Activated B cell treated with CpG ODN at 0.5 μM for 24 hours (primary cell): Measurements from ENCODE around the gene ST6GALNAC1. TPM values are rescaled to one million over a fixed set of nuclear protein-coding genes. Genes with fewer than 3 reads are reported as not detected.

Source experiments
- ATAC-seq: fragments of 200-7000 bp; cut with Tn5 transposase; one replicate; pipeline ENCODE4 v1.10.0; 2021; ENCODE audit warnings: low read depth, mild to moderate bottlenecking, moderate library complexity
- CTCF ChIA-PET: fragments of 350-600 bp; sonication (Branson Sonifier 250); formaldehyde crosslinking; loops from one replicate; lab custom pipeline; 2021; ENCODE audit warnings: antibody characterized with exemption; lab: Charles Lee
- POLR2A ChIA-PET: fragments of 350-600 bp; sonication (Branson Sonifier 250); formaldehyde crosslinking; loops from one replicate; lab custom pipeline; 2021; ENCODE audit warnings: antibody characterized with exemption; lab: Charles Lee
- DNase-seq: peaks from one replicate; pipeline ENCODE4 v3.0.0; 2022
- H3K27ac Mint-ChIP-seq: one replicate; pipeline ENCODE4 v1.8.0; 2020; ENCODE audit warnings: mixed read lengths
- H3K27me3 Mint-ChIP-seq: one replicate; pipeline ENCODE4 v1.8.0; 2021; ENCODE audit warnings: mixed read lengths
- H3K36me3 Mint-ChIP-seq: one replicate; pipeline ENCODE4 v1.8.0; 2021; ENCODE audit warnings: low read depth, mixed read lengths
- H3K4me1 Mint-ChIP-seq: one replicate; pipeline ENCODE4 v1.8.0; 2021; ENCODE audit warnings: mixed read lengths
- H3K4me3 Mint-ChIP-seq: one replicate; pipeline ENCODE4 v1.8.0; 2020; ENCODE audit warnings: mild to moderate bottlenecking, mixed read lengths
- H3K9me3 Mint-ChIP-seq: one replicate; pipeline ENCODE4 v1.8.0; 2020; ENCODE audit warnings: mixed read lengths
- CTCF ChIP-seq: fragments of 200-600 bp; IDR thresholded peaks from one replicate; pipeline ENCODE4 v1.8.0; 2022; ENCODE audit warnings: antibody characterized with exemption, mild to moderate bottlenecking
- intact Hi-C: fragments of 100-400 bp; cut with micrococcal nuclease; formaldehyde crosslinking; loops from one replicate; pipeline ENCODE4 v1.15.1; 2024
- total RNA-seq: library from RNA; stranded (reverse); gene quantifications from 2 replicates; pipeline ENCODE4 v1.2.3, GENCODE V29; 2022

Gene ST6GALNAC1
- total RNA-seq, 1 donor from 2014 or later = not detected

- intact Hi-C loops = no loop called here
- H3K9me3 Mint-ChIP-seq = peaks cover 10% of the 10 kb centered on the region
- no peak overlapping the region for H3K4me3 Mint-ChIP-seq
- no peak overlapping the region for H3K27ac Mint-ChIP-seq
- H3K4me1 Mint-ChIP-seq = no peaks in the 10 kb centered on the region
- DNase-seq (no peak), ATAC-seq (no peak)
- no peaks in the 10 kb centered on the region for H3K36me3 Mint-ChIP-seq
- CTCF ChIA-PET = no interaction called here
- POLR2A ChIA-PET = no interaction called here
- peaks cover 24% of the 10 kb centered on the region for H3K27me3 Mint-ChIP-seq
- no peak for TF ChIP-seq CTCF
Observed at GRCh38 chr17:76644995-76645394, 1.4 kb upstream of the ST6GALNAC1 start.

- no peak for ATAC-seq
- intact Hi-C loops = no loop called here
- no peaks in the 10 kb centered on the region for H3K36me3 Mint-ChIP-seq
- DNase-seq = no peak
- H3K27ac Mint-ChIP-seq = no peak overlapping the region
- peaks cover 26% of the 10 kb centered on the region for H3K27me3 Mint-ChIP-seq
- CTCF ChIA-PET = no interaction called here
- POLR2A ChIA-PET = no interaction called here
- H3K4me1 Mint-ChIP-seq = no peaks in the 10 kb centered on the region
- H3K9me3 Mint-ChIP-seq = peaks cover 10% of the 10 kb centered on the region
- H3K4me3 Mint-ChIP-seq = no peak overlapping the region
- no peak for TF ChIP-seq CTCF
Observed at GRCh38 chr17:76642994-76643393, 563 bp downstream of the ST6GALNAC1 start.

DNA sequence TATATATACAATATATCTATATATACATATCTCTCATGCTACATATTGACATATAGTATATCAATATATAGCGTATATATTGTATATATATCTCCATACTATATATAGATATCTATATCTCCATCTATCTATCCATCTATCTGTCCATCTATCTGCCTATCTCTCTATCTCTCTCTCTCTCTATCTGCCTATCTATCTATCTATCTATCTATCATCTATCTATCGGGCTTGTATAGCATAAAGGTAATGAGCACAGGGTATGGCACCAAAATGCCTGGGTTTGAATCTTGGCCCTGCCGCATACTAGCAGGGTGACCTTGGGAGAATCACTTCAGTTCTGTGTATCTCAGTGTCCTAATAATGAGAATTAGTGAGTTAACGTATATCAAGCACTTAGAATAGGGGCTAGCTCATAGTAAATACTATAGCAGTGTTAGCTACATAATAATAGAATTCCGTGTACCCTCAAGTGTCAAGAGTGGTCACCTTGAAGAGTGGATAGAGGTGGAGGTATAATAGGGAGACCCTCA lies 1.5 kb downstream of the ST6GALNAC1 start:
- ATAC-seq (no peak), DNase-seq (no peak)
- Mint-ChIP-seq H3K9me3 (peaks cover 6% of the 10 kb centered on the region), H3K27me3 (peaks cover 28% of the 10 kb centered on the region), H3K4me3 (no peak overlapping the region), H3K36me3 (no peaks in the 10 kb centered on the region), H3K27ac (no peak overlapping the region), H3K4me1 (no peaks in the 10 kb centered on the region)
- ChIA-PET POLR2A (no interaction called here), CTCF (no interaction called here)
- no peak for TF ChIP-seq CTCF
- intact Hi-C loops = no loop called here

GRCh38 chr17:76641501-76641900 lies 2.1 kb downstream of the ST6GALNAC1 start:
- Mint-ChIP-seq H3K27ac (no peak overlapping the region), H3K4me1 (no peaks in the 10 kb centered on the region), H3K9me3 (peaks cover 3% of the 10 kb centered on the region), H3K4me3 (no peak overlapping the region), H3K36me3 (no peaks in the 10 kb centered on the region), H3K27me3 (peaks cover 25% of the 10 kb centered on the region)
- DNase-seq (no peak), ATAC-seq (no peak)
- TF ChIP-seq CTCF = no peak
- intact Hi-C loops = no loop called here
- POLR2A ChIA-PET = interaction anchor here (0.5 kb wide), 1 partner anchor 752 kb away, joined by 4 read pairs; no protein-coding TSS in a partner anchor
- CTCF ChIA-PET = no interaction called here

GRCh38 chr17:76640550-76641380 lies 2.8 kb downstream of the ST6GALNAC1 start:
- ATAC-seq (no peak), DNase-seq (no peak)
- ChIA-PET CTCF (no interaction called here), POLR2A (no interaction called here)
- intact Hi-C loops = no loop called here
- no peak overlapping the region for H3K4me3 Mint-ChIP-seq
- H3K27me3 Mint-ChIP-seq = peaks cover 24% of the 10 kb centered on the region
- no peaks in the 10 kb centered on the region for H3K9me3 Mint-ChIP-seq
- no peak overlapping the region for H3K27ac Mint-ChIP-seq
- no peaks in the 10 kb centered on the region for H3K36me3 Mint-ChIP-seq
- no peaks in the 10 kb centered on the region for H3K4me1 Mint-ChIP-seq
- no peak for TF ChIP-seq CTCF
